CMK (cell line): ENCODE results near the gene LENG8.

Experiments
- DNase-seq: peaks from one replicate; pipeline ENCODE4 v3.0.0-alpha.2; 2010; ENCODE audit warnings: low read depth

Gene LENG8

GRCh38 chr19:54424201-54424600, 24.8 kb upstream of the LENG8 start:
- no peak for DNase-seq

GRCh38 chr19:54424660-54425381, 24.2 kb upstream of the LENG8 start:
- DNase-seq: no peak

GRCh38 chr19:54425382-54425723, 23.6 kb upstream of the LENG8 start:
- no peak for DNase-seq

- DNase-seq: no peak
Observed at GRCh38 chr19:54426291-54426931, 22.6 kb upstream of the LENG8 start.

- no peak for DNase-seq
Observed at GRCh38 chr19:54427586-54427985, 21.4 kb upstream of the LENG8 start.

- no peak for DNase-seq
Observed at GRCh38 chr19:54428323-54429175, 20.4 kb upstream of the LENG8 start.

GRCh38 chr19:54429176-54429495, 19.9 kb upstream of the LENG8 start:
- DNase-seq: no peak

GRCh38 chr19:54429545-54430227, 19.3 kb upstream of the LENG8 start:
- no peak for DNase-seq

- DNase-seq: peak; percentile 62
Observed at GRCh38 chr19:54430306-54431254, 18.4 kb upstream of the LENG8 start.

GRCh38 chr19:54431255-54431838, 17.7 kb upstream of the LENG8 start:
- no peak for DNase-seq

GRCh38 chr19:54432144-54432738, 16.8 kb upstream of the LENG8 start:
- DNase-seq: no peak

GRCh38 chr19:54433697-54434096, 15.3 kb upstream of the LENG8 start:
- no peak for DNase-seq

- DNase-seq: no peak
Observed at GRCh38 chr19:54434112-54434872, 14.7 kb upstream of the LENG8 start.

GRCh38 chr19:54434873-54435214, 14.2 kb upstream of the LENG8 start:
- DNase-seq: no peak

GRCh38 chr19:54435551-54436016, 13.4 kb upstream of the LENG8 start:
- no peak for DNase-seq

GRCh38 chr19:54436031-54436523, 12.9 kb upstream of the LENG8 start:
- no peak for DNase-seq

GRCh38 chr19:54436628-54437252, 12.3 kb upstream of the LENG8 start:
- no peak for DNase-seq

GRCh38 chr19:54439174-54439851, 9.7 kb upstream of the LENG8 start:
- DNase-seq: no peak

GRCh38 chr19:54440641-54441040, 8.4 kb upstream of the LENG8 start:
- DNase-seq: no peak
